Trophoblast cell (in vitro differentiated cells and primary cell): Measurements from ENCODE around the gene HMGB3. TPM values are rescaled to one million over a fixed set of nuclear protein-coding genes. Genes with fewer than 3 reads are reported as not detected.

ENCODE experiments used
- DNase-seq, 2 donors: peaks; one replicate each; pipeline ENCODE4 v3.0.0-alpha.2; 2016
- H2AFZ ChIP-seq: 2 replicates; pipeline ENCODE4 v1.6.1; 2013; ENCODE audit warnings: low read length, moderate library complexity, mild to moderate bottlenecking; ENCODE audit not compliant: insufficient read depth, poor library complexity
- H2AK5ac ChIP-seq: 2 replicates; pipeline ENCODE4 v1.6.1; 2013; ENCODE audit warnings: mild to moderate bottlenecking, low read length
- H2BK120ac ChIP-seq: 2 replicates; pipeline ENCODE4 v1.6.1; 2013; ENCODE audit warnings: low read length, mild to moderate bottlenecking, moderate library complexity; ENCODE audit not compliant: insufficient read depth, poor library complexity
- H2BK12ac ChIP-seq: 2 replicates; pipeline ENCODE4 v1.6.1; 2013; ENCODE audit warnings: mild to moderate bottlenecking, low read length, moderate library complexity
- H2BK5ac ChIP-seq: 2 replicates; pipeline ENCODE4 v1.6.1; 2013; ENCODE audit warnings: low read length, low read depth, moderate library complexity, mild to moderate bottlenecking; ENCODE audit not compliant: poor library complexity
- H3K14ac ChIP-seq: 2 replicates; pipeline ENCODE4 v1.6.1; 2013; ENCODE audit warnings: mild to moderate bottlenecking, low read length
- H3K18ac ChIP-seq: 2 replicates; pipeline ENCODE4 v1.6.1; 2013; ENCODE audit warnings: mild to moderate bottlenecking, low read length
- H3K23ac ChIP-seq: 2 replicates; pipeline ENCODE4 v1.6.1; 2013; ENCODE audit warnings: low read length
- H3K27ac ChIP-seq: 2 replicates; pipeline ENCODE4 v1.5.1; 2013; ENCODE audit warnings: low read depth, mild to moderate bottlenecking, inconsistent platforms, low read length, moderate library complexity
- H3K27me3 ChIP-seq: 2 replicates; pipeline ENCODE4 v1.6.1; 2013; ENCODE audit warnings: inconsistent platforms, mild to moderate bottlenecking, low read length, moderate library complexity; ENCODE audit not compliant: insufficient read depth
- H3K36me3 ChIP-seq, 2 experiments: 1 replicate in 1 of 2; 2 replicates in 1 of 2; pipeline ENCODE4 v1.6.1; 2013; ENCODE audit warnings: low read length in 2 of 2, mild to moderate bottlenecking in 2 of 2, moderate library complexity in 1 of 2; ENCODE audit not compliant: insufficient read depth in 2 of 2, control insufficient read depth in 1 of 2
- H3K4ac ChIP-seq: 2 replicates; pipeline ENCODE4 v1.6.1; 2013; ENCODE audit warnings: low read depth, mild to moderate bottlenecking, low read length, moderate library complexity
- H3K4me1 ChIP-seq, 2 experiments: 1 replicate in 1 of 2; 2 replicates in 1 of 2; pipeline ENCODE4 v1.6.1; 2013; ENCODE audit warnings: low read length in 2 of 2, mild to moderate bottlenecking in 2 of 2, moderate library complexity in 1 of 2; ENCODE audit not compliant: insufficient read depth in 2 of 2, control insufficient read depth in 1 of 2
- H3K4me2 ChIP-seq: 2 replicates; pipeline ENCODE4 v1.6.1; 2013; ENCODE audit warnings: inconsistent platforms, mild to moderate bottlenecking, low read length, moderate library complexity
- H3K4me3 ChIP-seq: 2 replicates; pipeline ENCODE4 v1.5.1; 2013; ENCODE audit warnings: mild to moderate bottlenecking, low read depth, low read length, inconsistent platforms
- H3K79me1 ChIP-seq: one replicate; pipeline ENCODE4 v1.6.1; 2013; ENCODE audit warnings: low read length
- H3K79me2 ChIP-seq: 2 replicates; pipeline ENCODE4 v1.6.1; 2013; ENCODE audit warnings: low read length, mild to moderate bottlenecking; ENCODE audit not compliant: control insufficient read depth, insufficient read depth, poor library complexity
- H3K9ac ChIP-seq: 2 replicates; pipeline ENCODE4 v1.6.1; 2013; ENCODE audit warnings: mild to moderate bottlenecking, low read length
- H3K9me3 ChIP-seq: 2 replicates; pipeline ENCODE4 v1.6.1; 2013; ENCODE audit warnings: low read depth, mild to moderate bottlenecking, control low read depth, inconsistent platforms, low read length; ENCODE audit not compliant: insufficient read depth
- H4K12ac ChIP-seq: 2 replicates; pipeline ENCODE4 v1.6.1; 2013; ENCODE audit warnings: low read depth, mild to moderate bottlenecking, low read length, moderate library complexity
- H4K8ac ChIP-seq: 2 replicates; pipeline ENCODE4 v1.6.1; 2013; ENCODE audit warnings: low read depth, mild to moderate bottlenecking, low read length, moderate library complexity
- H4K91ac ChIP-seq: one replicate; pipeline ENCODE4 v1.6.1; 2013; ENCODE audit warnings: low read depth, mild to moderate bottlenecking, low read length, moderate library complexity
- WGBS: extraction: QIAGEN DNeasy Blood & Tissue Kit; methylation state at CpG from one replicate; pipeline ENCODE4 v1.1.7; 2013; ENCODE audit warnings: missing lambda C conversion rate; ENCODE audit not compliant: insufficient read length, insufficient coverage; ENCODE audit errors: extremely low coverage; 5-methylcytosine and 5-hydroxymethylcytosine counted together
- polyA plus RNA-seq: library from polyadenylated mRNA; stranded (reverse); fragments of 200-250 nt; gene quantifications from 2 replicates; pipeline ENCODE4 v1.2.3, GENCODE V29; 2013

The HMGB3 gene
- polyA plus RNA-seq, result 225 and 235 TPM in 2 replicates

DNA sequence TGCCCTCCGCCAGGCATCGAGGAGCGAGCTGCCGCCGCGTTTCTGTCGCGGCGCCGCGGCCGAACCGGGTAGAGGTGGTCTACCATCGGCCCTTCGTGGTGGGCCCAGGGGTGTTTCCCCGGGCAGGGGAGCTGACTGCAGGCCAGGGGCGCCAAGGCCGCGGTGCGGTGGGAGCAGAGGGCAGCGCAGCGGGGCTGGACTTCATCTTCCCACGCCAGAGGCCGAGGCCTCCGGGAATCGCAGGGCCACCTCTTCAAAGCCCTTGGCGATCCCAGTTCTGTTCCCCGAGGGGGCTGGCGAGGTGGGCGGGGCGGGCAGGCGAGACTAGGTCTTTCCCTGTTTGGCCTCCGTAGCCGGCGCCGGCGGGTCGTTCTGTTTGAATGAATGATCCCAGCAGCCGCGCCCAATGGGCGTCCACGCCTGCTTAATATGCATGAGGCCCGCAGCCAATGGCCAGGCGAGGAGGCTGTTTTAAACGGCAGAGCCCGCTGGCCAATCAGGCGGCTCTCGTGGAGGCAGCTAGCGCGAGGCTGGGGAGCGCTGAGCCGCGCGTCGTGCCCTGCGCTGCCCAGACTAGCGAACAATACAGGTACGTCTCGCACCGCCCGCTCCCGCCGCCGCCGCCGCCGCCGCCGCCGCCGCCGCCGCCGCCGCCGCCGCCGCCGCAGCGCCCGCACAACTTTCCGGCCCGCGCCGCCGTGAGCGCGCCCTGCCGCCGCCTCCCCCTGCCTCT is at the start of gene HMGB3:
TSS of gene HMGB3 (plus strand) at position 548 of the 733 bp plus-strand sequence. CDS start 2,265 bp downstream, outside the sequence.
- H2AK5ac ChIP-seq, result no peak within 1 kb of the TSS

DNA sequence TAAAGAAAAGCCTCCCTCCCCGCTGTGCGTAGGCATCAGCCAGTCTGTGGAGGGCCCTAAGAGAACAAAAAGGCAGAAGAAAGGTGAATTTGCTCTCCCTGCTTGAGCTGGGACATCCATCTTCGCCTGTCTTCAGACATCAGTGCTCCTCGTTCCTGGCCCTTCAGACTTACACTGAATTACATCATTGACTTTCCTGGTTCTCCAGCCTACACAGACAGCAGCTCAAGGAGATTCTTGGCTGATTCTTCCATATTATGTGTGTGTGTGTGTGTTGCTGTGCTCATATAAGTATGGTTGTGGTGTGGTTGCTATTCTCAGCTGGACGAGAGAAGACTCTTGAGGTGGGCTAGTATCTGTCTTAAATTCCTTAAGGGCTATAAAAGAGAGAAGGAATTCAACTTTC is 49.2 kb upstream of the HMGB3 start:
- H3K79me1 ChIP-seq, result no peaks in the 10 kb centered on the region
- no peak overlapping the region for H4K12ac ChIP-seq
- H2BK12ac ChIP-seq, result no peak overlapping the region
- H3K18ac ChIP-seq, result no peak overlapping the region
- no peak overlapping the region for H3K9ac ChIP-seq
- no CpG with 5 or more reads among the region's 5 CpGs for WGBS
- no peak for DNase-seq
- no peak overlapping the region for H3K4ac ChIP-seq
- H3K27me3 ChIP-seq, result no peaks in the 10 kb centered on the region
- no peaks in the 10 kb centered on the region for H3K9me3 ChIP-seq
- no peak overlapping the region for H2AFZ ChIP-seq
- no peaks in the 10 kb centered on the region for H3K36me3 ChIP-seq
- no peak overlapping the region for H4K91ac ChIP-seq
- H3K4me3 ChIP-seq, result no peak overlapping the region
- no peak overlapping the region for H3K23ac ChIP-seq
- no peak overlapping the region for H2BK5ac ChIP-seq
- no peaks in the 10 kb centered on the region for H3K4me1 ChIP-seq
- H2AK5ac ChIP-seq, result no peak overlapping the region
- H3K27ac ChIP-seq, result no peak overlapping the region
- H4K8ac ChIP-seq, result no peak overlapping the region
- H2BK120ac ChIP-seq, result no peak overlapping the region
- H3K14ac ChIP-seq, result no peak overlapping the region
- no peak overlapping the region for H3K4me2 ChIP-seq
- H3K79me2 ChIP-seq, result no peaks in the 10 kb centered on the region

More for the DNA sequence above, at the start of gene HMGB3:
- Histone ChIP-seq H3K9me3 (no peaks in the 10 kb centered on the region), H4K91ac (peak within 1 kb of the TSS; percentile 89), H3K23ac (no peak within 1 kb of the TSS), H3K18ac (peak within 1 kb of the TSS; percentile 7), H2BK120ac (peak within 1 kb of the TSS; percentile 76), H4K8ac (peak within 1 kb of the TSS; percentile 73), H2BK5ac (peak within 1 kb of the TSS; percentile 63), H3K27ac (peak within 1 kb of the TSS; percentile 86), H3K4me3 (peak within 1 kb of the TSS; percentile 84), H2BK12ac (no peak within 1 kb of the TSS), H3K4me2 (peak within 1 kb of the TSS; percentile 86), H3K9ac (peak within 1 kb of the TSS; percentile 85), H3K14ac (peak within 1 kb of the TSS; percentile 34), H3K4ac (peak within 1 kb of the TSS; percentile 58), H3K36me3 (peaks cover 5 to 8% of the 10 kb centered on the region in 2 experiments), H3K79me1 (peaks cover 4% of the 10 kb centered on the region), H3K27me3 (no peaks in the 10 kb centered on the region), H3K4me1 (peaks cover 0 to 4% of the 10 kb centered on the region in 2 experiments), H3K79me2 (peaks cover 3% of the 10 kb centered on the region), H2AFZ (no peak within 1 kb of the TSS), H4K12ac (peak within 1 kb of the TSS; percentile 7)
- no CpG with 5 or more reads among the region's 90 CpGs for WGBS
- DNase-seq, result peak; percentile 91 to 92

GRCh38 chrX:150934453-150934852 is 48.7 kb upstream of the HMGB3 start:
- Histone ChIP-seq H3K27me3 (no peaks in the 10 kb centered on the region), H2BK12ac (no peak overlapping the region), H4K8ac (no peak overlapping the region), H3K4me2 (no peak overlapping the region), H3K4ac (no peak overlapping the region), H3K27ac (no peak overlapping the region), H3K79me2 (no peaks in the 10 kb centered on the region), H2AK5ac (no peak overlapping the region), H3K9ac (no peak overlapping the region), H2AFZ (no peak overlapping the region), H3K36me3 (no peaks in the 10 kb centered on the region), H2BK120ac (no peak overlapping the region), H2BK5ac (no peak overlapping the region), H3K9me3 (no peaks in the 10 kb centered on the region), H3K4me1 (no peaks in the 10 kb centered on the region), H3K23ac (no peak overlapping the region), H4K91ac (no peak overlapping the region), H3K79me1 (no peaks in the 10 kb centered on the region), H3K18ac (no peak overlapping the region), H3K4me3 (no peak overlapping the region), H4K12ac (peak overlapping the region; percentile 26), H3K14ac (no peak overlapping the region)
- no peak for DNase-seq
- no CpG with 5 or more reads among the region's 5 CpGs for WGBS

DNA sequence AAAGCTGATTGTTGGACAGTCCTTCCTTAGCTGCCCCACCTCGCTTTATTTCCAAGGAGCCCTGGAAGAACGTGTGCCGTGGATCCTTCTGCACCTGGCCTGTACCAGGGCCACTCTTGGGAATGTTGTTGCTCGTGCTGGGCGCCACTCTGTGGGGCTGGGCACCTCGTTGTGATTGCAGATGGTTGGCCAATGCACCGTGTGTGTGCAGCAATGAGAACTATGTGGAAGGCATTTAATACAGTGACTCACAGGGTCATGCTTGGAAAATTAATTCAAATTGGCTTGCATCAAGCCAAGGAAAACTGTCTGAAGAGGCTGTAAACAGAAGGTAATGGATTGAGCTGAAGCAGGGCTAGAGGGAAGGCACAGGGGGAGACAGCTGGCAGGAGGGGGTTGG is 47.7 kb upstream of the HMGB3 start:
- Histone ChIP-seq H3K14ac (no peak overlapping the region), H2BK12ac (no peak overlapping the region), H3K4me2 (no peak overlapping the region), H3K4ac (no peak overlapping the region), H3K79me2 (no peaks in the 10 kb centered on the region), H4K91ac (no peak overlapping the region), H3K9me3 (no peaks in the 10 kb centered on the region), H3K36me3 (no peaks in the 10 kb centered on the region), H3K18ac (no peak overlapping the region), H2AK5ac (no peak overlapping the region), H3K4me1 (no peaks in the 10 kb centered on the region), H4K8ac (no peak overlapping the region), H3K9ac (no peak overlapping the region), H2BK120ac (no peak overlapping the region), H2AFZ (no peak overlapping the region), H3K4me3 (no peak overlapping the region), H3K27ac (no peak overlapping the region), H2BK5ac (no peak overlapping the region), H3K79me1 (no peaks in the 10 kb centered on the region), H3K23ac (no peak overlapping the region), H4K12ac (no peak overlapping the region), H3K27me3 (no peaks in the 10 kb centered on the region)
- WGBS, result no CpG with 5 or more reads among the region's 7 CpGs
- DNase-seq, result peak in 1 of 2 donors; percentile 16
